ENCODE measurements around the gene PAFAH1B1.
A peak's percentile ranks its signal among the peaks of the same experiment; 100 is the strongest.
"Not testable (repeated sequence)": the region's sequence is repeated elsewhere in the genome, so short reads cannot be mapped to it uniquely, and the experiment has no call there.

The PAFAH1B1 gene

DNA sequence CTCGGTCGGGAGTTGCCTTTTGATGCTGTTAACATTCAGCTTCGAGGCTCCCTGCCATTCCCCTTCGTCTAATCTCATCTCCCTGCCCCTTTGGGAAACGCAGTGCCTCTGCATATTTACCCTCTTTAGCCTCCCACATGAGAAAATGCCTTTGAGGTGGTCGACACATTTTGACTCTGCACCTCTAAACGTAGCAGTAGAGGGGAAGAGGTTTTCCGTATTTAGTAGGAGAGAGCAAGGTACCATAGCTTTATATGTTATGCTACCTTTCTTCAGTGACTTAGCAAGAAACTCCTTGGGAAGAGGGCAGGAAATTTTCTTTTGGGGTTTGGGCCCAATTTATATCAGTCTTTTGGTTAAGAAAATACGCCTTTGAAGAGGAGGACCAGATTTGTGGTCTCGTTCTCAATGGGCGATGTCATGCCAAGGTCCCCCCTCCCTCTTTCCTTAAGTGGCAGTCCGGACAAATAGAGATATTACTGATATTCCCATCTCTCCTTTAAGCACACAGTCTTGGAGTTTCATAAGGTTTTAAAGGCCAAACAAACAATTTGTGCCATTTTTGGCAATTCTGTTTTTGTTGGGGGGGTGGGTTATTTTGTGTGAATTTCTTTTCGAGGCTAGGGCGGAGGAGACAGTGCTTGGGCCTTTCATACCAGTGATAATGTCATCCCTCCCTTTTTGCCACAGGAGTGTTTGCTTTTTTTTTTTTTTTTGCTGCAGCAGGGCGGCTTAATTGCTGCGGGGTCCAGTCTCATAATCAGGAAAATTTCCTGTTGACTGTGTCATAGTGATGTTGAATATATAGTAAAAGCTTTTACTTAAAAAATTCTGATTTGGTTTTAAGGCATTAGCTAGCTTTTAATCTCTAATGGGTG lies 1.5 kb downstream of the PAFAH1B1 start:
- peak in 1 of 2 experiments; percentile 49 for DNase-seq

DNA sequence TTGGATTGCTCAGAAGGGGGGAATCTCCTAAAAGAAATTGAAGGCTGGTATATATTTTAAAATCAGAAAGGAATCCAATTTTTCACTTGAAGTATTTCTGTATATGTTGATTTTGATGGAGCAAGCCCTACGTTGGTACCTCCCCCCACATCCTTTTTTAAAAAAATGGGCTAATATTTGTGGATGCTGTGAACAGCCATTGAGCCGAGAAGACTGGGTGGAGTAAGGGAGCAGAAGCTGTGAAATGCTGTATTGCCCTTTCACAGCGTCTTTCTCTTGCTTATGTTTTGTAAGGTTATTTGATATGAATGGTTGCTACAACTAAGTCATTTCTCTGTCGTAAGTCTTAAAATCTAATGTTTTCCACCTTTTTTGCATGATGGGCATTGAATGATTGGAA lies 2.3 kb downstream of the PAFAH1B1 start:
- DNase-seq: no peak

DNA sequence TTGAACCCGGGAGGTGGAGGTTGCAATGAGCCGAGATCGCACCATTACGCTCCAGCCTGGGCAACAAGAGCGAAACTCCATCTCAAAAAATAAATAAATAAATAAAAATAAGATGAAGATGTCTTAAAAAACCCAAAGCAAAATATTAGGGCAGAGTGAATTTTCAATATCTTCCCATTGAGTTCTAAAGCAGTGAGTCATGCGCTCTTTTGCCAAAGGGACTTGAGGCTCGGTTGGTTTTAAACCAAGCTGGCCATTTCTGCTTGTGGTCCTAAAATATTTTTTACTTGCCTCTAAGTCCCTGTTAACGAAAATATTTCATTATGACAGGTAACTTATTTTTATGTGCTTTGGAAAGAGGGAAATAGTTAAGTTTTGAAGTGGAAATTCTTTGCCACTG lies 4.7 kb downstream of the PAFAH1B1 start:
- no peak for DNase-seq

DNA sequence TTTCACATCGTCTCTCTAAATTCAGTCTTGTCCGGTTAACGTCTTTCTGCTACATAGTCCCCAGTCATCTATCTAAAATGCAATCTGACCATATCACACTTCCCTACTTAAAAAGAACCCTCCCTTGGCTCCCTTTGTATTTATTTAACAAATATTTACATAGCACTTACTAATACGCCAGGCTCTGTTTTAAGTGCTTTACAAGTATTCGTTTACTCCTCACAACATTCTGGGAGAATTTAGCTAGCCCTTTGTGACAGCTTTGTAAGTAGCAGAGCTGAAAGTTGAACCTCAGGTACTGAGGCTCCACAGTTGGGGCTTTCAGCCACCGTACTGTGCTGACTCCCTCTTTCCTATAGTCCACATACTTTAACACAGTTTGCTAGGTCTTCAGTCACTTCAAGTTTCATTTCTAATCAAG lies 9.2 kb downstream of the PAFAH1B1 start:
- DNase-seq: no peak

DNA sequence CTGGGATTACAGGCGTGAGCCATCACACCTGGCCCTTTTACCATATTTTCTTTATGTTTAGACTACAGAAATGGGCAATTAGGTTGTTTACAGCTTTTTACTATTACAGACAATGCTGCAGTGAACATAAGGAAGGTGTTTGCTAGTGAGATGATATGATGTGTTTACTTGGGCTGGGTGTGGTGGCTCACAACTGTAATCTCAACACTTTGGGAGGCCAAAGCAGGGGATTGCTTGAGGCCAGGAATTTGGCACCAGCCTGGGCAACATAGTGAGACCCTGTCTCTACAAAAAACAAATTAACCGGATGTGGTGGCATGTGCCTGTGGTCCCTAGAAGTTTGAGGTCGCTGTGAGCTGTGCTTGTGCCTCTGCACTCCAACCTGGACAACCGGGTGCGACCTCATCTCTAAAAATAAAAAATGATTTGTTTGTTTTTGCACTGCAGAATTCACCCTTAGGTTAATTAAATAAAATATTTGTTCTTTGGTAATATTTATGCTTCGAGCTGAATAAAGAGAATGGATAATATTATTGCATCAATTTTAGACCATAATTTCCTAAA lies 15.0 kb downstream of the PAFAH1B1 start:
- DNase-seq: no peak

DNA sequence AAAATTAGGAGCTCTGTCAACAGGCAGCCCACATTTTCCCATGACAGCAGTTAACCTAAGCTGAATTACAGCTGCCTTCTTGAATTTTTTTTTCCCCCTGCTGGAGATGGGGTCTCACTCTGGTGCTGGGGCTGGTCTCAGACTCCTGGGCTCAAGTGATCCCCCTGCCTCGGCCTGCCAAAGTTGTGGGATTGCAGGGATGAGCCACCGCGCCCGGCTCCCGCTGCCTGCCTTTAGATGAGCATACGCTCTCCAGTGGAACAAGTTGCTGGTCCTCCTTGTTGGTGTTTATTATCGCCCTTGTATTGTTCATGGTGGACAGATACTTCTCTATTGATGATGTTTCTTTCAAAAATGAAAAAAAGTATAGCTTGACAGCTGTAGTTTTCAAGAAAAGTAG lies 15.6 kb downstream of the PAFAH1B1 start:
- no peak for DNase-seq

DNA sequence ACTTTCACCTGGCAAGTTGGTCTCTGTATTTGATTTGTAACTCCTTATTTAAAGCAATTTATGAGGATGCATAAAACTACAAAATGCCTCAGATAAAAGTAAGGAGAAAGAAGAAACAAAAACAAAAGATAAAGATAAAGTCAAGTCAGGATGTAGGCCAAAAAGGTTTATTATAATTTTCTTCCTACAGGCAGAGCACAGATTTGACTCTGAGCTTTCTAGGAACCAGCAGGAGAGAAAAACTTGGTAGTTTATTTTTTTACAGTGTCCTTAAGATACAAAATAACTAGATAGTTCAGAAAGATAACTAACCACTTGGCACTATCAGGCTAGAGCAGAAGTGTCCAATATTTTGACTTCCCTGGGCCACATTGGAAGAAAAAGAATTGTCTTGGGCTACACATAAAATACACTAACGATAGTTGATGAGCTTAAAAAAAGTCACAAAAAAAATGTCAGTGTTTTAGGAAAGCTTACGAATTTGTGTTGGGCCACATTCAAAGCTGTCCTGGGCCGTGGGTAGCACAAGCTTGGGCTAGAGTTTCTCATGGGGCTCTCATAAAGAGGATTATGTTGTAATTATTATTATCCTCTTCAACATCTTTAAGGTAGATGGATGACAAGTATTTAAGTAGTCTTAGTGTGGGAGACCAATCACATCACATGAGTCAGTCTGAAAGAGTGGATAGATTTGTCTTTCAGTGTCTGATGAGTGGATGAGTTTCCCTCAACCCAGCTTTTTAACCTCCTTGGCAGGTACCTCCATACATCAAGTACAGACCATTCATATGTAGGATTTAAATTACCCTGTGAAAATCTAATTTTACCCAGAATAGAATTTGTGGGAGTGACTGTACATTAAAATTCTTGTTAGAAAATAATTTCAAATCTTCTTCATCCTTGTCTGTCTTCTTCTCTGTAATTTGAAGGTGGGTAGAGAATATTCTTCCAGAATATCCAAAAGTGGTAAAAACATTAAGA lies 17.0 kb downstream of the PAFAH1B1 start:
- DNase-seq: no peak

DNA sequence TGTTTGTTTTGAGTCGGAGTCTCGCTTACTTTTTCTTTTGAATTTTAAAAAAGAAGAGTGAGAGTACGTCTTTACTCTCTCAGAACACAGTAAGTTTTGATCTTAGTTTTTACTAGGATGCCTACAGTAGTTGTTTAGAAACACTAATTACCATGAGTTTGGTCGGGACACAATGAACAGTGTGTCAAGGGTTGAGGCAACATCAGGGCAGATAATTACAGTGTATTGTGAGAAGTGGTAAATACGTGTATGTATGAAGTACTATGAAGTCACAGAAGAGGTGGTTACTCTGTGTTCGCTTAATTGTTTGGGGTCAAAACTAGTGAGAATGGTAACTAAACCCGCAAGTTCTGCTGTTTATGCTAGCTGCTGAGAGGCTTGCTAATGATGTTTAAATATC lies 18.2 kb downstream of the PAFAH1B1 start:
- DNase-seq: no peak

DNA sequence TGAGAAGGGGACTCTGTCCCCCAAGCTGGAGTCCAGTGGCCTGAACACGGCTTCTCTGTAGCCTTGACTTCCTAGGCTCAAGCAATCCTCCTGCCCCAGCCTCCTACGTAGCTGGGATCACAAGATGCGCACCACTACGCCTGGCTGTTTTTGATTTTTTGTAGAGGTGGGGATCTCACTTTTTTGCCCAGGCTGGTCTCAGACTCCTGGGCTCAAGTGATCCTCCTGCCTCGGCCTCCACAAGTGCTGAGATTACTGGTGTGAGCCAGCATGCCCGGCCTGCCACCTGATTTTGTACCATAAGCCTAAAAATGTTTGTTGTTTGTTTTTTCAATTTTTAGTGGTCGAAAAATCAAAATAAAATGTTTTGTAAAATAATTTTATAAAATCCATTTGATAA lies 19.2 kb downstream of the PAFAH1B1 start:
- no peak for DNase-seq

DNA sequence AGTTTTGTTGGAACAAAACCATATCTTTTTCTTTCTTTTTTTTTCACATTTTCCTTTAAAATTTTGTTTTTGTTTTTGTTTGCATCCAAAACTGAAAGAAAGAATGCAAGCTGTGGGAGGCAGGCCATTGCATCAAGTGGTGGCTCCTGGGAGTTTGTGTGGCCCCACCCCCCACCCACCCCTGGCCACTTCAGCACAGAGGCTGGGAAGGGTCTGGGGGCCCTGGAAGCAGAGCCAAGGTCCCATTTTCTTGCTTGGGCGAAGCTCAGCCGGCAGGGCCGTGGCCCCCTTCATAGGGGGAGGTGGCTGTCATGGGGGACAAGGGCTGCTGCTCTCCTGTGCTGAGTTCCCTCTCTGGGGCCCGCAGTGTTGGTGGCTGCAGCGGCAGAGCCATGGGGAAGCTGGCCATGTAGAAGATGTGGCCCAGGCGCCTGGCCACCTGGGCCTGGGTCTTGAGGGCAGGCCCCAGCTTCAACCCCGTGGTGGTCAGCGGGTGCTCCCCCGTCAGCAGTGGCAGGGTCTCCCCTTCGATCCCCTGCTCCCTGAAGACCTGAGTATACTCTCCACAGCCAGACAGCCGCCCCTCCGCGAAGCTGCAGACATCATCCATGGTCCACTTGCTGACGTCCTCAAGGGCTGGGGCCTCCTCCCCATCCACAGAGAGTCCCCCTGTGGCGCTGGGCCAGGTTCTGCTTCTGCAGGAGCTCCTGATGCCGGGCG lies 19.8 kb downstream of the PAFAH1B1 start:
- no peak for DNase-seq

DNA sequence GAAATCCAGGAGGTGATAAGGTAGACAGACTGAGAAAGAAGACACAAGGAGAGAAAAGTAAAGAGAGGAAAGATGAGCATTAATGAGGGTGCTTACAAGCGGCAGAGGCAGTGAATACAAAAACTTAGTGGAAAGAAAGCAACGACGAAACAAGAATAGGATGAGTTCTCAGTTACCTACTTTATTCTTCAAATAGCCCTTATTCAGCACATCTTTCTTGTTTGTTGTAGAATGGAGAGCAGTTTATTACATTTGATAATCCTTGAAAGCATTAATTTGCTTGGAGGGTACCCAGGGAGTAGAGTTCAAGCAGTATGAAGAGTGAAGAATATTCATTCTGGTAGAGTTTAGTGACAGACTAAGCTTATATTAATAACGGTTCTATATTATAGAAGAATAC lies 22.4 kb downstream of the PAFAH1B1 start:
- no peak for DNase-seq

DNA sequence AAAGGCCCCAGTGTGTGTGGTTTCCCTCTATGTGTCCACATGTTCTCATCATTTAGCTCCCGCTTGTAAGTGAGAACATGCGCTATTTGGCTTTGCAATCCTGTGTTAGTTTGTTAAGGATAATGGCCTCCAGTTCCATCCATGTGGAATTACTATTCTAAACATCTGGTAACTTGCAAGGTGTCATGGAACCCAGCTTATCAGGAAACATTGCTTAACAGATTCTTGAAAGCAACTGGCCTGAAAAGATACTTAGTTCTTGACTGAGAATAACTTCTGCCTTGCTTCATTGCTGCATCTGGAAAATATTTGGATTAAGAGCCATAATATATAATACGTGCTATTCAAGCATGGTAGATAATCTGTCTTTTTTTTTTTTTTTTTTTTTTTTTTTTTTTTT lies 27.8 kb downstream of the PAFAH1B1 start:
- DNase-seq: no peak

DNA sequence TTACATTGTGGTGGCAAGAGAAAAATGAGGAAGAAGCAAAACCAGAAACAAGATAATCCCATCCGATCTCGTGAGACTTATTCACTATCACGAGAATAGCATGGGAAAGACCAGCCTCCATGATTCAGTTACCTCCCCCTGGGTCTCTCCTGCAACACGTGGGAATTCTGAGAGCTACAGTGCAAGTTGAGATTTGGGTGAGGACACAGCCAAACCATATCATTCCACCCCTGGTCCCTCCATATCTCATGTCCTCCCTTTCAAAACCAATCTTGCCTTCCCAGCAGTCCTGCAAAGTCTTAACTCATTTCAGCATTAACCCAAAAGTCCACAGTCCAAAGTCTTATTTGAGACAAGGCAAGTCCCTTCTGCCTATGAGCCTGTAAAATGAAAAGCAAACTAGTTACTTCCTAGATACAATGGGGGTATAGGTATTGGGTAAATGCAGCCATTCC lies 28.5 kb downstream of the PAFAH1B1 start:
- DNase-seq: not testable (repeated sequence)

DNA sequence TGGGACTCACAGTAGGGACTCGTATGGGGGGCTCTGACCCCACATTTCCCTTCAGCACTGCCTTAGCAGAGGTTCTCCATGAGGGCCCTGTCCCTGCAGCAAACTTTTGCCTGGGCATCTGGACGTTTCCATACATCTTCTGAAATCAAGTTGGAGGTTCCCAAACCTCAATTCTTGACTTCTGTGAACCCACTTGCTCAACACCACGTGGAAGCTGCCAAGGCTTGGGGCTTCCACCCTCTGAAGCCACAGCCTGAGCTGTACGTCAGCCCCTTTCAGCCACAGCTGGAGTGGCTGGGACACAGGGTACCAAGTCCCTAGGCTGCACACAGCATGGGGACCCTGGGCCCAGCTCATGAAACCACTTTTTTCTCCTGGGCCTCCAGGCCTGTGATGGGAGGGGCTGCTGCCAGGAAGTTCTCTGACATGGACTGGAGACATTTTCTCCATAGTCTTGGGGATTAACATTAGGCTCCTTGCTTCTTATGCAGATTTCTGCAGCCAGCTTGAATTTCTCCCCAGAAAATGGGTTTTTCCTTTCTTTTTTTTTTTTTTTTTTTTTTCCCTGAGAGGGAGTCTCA lies 29.4 kb downstream of the PAFAH1B1 start:
- not testable (repeated sequence) for DNase-seq

DNA sequence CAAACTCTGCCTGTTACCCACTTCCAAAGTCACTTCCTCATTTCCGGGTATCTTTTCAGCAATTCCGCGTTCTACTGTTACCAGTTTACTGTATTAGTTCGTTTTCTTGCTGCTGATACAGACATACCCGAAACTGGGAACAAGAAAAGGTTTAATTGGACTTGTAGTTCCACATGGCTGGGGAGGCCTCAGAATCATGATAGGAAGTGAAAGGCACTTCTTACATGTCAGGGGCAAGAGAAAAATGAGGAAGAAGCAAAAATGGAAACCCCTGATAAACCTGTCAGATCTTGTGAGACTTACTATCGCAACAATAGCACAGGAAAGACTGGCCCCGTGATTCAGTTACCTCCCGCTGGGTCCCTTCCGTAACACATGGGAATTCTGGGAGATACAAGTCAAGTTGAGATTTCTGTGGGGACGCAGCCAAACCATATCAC lies 30.9 kb downstream of the PAFAH1B1 start:
- DNase-seq: no peak

DNA sequence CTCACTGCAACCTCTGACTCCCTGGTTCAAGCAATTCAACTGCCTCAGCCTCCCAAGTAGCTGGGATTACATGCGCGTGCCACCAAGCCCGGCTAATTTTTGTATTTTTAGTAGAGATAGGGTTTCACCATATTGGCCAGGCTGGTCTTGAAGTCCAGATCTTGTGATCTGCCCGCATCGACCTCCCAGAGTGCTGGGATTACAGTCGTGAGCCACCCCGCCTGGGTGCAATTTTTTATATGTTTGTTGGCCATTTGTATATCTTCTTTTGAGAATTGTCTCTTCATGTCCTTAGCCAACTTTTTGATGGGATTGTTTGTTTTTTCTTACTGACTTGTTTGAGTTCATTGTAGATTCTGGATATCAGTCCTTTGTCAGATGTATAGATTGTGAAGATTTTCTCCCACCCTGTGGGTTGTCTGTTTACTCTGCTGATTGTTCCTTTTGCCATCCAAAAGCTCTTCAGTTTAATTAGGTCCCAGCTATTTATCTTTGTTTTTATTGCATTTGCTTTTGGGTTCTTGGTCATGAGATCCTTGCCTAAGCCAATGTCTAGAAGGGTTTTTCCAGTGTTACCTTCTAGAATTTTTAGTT lies 33.3 kb downstream of the PAFAH1B1 start:
- DNase-seq: not testable (repeated sequence)

DNA sequence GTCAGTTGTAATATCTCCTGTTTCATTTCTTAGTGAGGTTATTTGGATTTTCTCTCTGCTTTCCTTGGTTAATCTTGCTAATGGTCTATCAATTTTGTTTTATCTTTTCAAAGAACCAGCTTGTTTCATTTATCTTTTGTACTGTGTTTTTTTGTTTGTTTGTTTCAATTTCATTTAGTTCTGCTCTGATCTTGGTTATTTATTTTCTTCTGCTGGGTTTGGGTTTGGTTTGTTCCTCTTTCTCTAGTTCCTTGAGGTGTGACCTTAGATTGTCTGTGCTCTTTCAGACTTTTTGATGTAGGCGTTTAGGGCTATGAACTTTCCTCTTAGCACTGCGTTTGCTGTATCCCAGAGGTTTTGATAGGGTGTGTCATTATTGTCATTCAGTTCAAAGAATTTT lies 35.5 kb downstream of the PAFAH1B1 start:
- DNase-seq: not testable (repeated sequence)

DNA sequence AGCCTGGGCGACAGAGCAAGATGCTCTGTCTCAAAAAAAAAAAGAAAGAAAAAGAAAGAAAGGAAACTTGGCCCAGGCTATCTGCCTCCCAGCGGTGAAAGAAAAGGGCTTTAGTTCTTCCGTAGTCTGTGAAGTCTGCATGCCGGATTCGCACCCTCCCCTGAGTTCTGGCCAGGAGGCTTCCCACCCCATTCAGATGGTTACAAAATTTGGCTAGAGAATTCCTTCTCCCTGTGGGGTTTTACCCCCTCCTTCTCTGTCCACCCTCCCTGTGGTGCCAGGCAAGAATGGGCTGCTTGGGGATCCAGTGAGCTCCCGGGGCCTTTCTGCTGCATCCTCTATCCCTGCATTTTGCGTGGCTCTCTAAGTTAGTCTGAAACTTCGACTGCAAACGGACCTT lies 37.8 kb downstream of the PAFAH1B1 start:
- no peak for DNase-seq

DNA sequence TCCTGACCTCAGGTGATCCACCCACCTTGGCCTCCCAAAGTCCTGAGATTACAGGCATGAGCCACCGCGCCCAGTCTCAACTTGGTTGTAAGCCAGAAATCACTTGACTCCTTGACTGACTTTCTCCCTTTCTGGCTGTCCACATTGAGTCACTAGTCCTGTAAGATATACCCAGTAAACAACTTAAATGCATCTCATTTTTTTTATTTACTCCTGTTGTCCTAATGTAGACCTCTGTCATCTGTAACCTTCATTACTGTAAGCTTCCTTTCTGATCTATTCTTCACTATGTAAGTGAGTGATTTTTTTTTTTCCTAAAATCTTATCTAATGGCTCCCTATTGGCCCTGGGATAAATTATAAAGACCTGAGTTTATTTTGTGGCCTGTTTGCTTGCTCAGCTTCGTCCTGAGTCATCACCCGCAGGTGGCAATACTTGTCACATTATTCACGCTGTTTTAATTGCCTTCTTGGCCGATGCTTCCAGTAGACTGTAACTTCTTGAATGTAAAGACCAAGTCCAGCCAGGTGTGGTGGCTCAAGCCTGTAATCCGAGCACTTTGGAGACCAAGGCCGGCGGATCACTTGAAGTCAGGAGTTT lies 41.0 kb downstream of the PAFAH1B1 start:
- no peak for DNase-seq

DNA sequence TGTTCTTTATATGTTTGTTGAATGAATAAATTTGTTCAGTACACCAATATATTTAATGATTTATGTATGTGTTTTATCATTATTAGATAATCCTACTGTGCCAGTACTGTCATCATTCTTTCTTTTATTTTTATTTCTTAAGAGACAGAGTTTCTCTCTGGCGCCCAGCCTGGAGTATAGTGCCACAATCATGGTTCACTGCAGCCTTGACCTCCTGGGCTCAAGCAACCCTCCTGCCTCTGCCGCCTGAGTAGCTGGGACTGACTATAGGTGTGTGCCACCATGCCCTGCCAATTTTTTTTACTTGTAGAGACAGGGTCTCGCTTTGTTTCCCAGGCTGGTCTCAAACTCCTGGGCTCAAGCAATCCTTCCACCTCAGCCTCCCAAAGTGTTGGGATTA lies 41.8 kb downstream of the PAFAH1B1 start:
- no peak for DNase-seq

DNA sequence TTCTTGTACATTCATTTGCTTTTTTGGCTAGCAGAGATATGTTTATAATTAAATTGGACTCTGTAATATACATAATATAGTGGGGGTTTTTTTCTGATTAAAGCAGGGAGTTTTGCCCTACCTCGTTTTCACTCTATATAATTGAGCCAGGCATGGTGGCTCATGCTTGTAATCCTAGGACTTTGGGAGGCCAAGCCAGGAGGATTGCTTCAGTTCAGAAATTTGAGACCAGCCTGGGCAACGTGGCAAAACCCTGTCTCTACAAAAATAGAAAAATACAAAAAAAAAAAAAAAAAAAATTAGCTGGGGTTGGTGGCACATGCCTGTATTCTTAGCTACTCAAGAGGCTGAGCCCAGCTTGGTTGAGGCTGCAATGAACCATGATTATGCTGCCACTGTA lies 42.2 kb downstream of the PAFAH1B1 start:
- no peak for DNase-seq

Measured in activated T-cell treated with anti-CD3 and anti-CD28 coated beads, Interleukin-2, amount 50 U/mL, for 48 hours (primary cell).